GM12878 (cell line): Measurements from ENCODE around the gene NTSR1. TPM values are rescaled to one million over a fixed set of nuclear protein-coding genes. Genes with fewer than 3 reads are reported as not detected.

Experiments
- ATAC-seq: fragments of 200-7000 bp; cut with Tn5 transposase; 3 replicates; pipeline ENCODE4 v1.9.1; 2020; ENCODE audit warnings: mild to moderate bottlenecking, moderate library complexity
- BruUV-seq: library from RNA; stranded (reverse); fragments of 400-500 nt; replicated peaks from 2 replicates; lab custom pipeline; 2021; lab: Mats Ljungman, UMichigan
- CTCF ChIA-PET: fragments of 300-600 bp; sonication (Branson Sonifier 250); formaldehyde crosslinking; extraction: SDS; loops from one replicate; lab custom pipeline; 2021; ENCODE audit warnings: inconsistent platforms; lab: Yijun Ruan, JAX
- POLR2A ChIA-PET: fragments of 350-600 bp; formaldehyde crosslinking; extraction: SDS; loops from one replicate; lab custom pipeline; 2021; ENCODE audit warnings: inconsistent platforms; lab: Charles Lee
- RAD21 ChIA-PET: fragments of 300-600 bp; sonication (Branson Sonifier 250); formaldehyde crosslinking; loops from one replicate; lab custom pipeline; 2023; ENCODE audit warnings: antibody characterized with exemption; ENCODE audit not compliant: unreplicated experiment; lab: Charles Lee
- SMC1A ChIA-PET: fragments of 300-600 bp; sonication (Branson Sonifier 250); formaldehyde crosslinking; loops from one replicate; lab custom pipeline; 2023; ENCODE audit not compliant: unreplicated experiment, uncharacterized antibody; lab: Charles Lee
- DNase-seq: peaks from one replicate; pipeline ENCODE4 v3.0.0-alpha.2; 2011; ENCODE audit warnings: low read depth, low spot score
- FAIRE-seq: peaks from 3 replicates; lab custom pipeline; 2011; peaks lifted over from hg19 to GRCh38; lab: Jason Lieb, UNC
- H2AFZ ChIP-seq: 2 replicates; pipeline ENCODE4 v1.6.0; 2011; ENCODE audit warnings: low read depth, low read length, control low read depth; ENCODE audit not compliant: control insufficient read depth
- H3K27ac ChIP-seq: 2 replicates; pipeline ENCODE4 v1.5.1; 2011; ENCODE audit warnings: control low read depth; ENCODE audit not compliant: control insufficient read depth, insufficient read depth
- H3K27me3 ChIP-seq, 2 experiments: replicated peaks in 1 of 2; 2 replicates each; pipeline versions ENCODE4 v1.6.0 to v1.6.1; 2011; ENCODE audit warnings: low read length in 1 of 2; ENCODE audit not compliant: control insufficient read depth in 2 of 2, insufficient read depth in 2 of 2
- H3K36me3 ChIP-seq, 2 experiments: 2 replicates each; pipeline ENCODE4 v1.5.1; 2011; ENCODE audit warnings: low read length in 1 of 2; ENCODE audit not compliant: control insufficient read depth in 2 of 2, insufficient read depth in 2 of 2
- H3K4me1 ChIP-seq: 2 replicates; pipeline ENCODE4 v1.6.1; 2011; ENCODE audit warnings: mild to moderate bottlenecking, low read length, moderate library complexity, mixed read lengths; ENCODE audit not compliant: control insufficient read depth, insufficient read depth
- H3K4me2 ChIP-seq: 2 replicates; pipeline ENCODE4 v1.6.0; 2011; ENCODE audit warnings: control low read depth; ENCODE audit not compliant: control insufficient read depth, insufficient read depth
- H3K4me3 ChIP-seq: fragments of 200-600 bp; sonication (generic); 2 replicates; pipeline ENCODE4 v1.5.1; 2016
- H3K79me2 ChIP-seq: 2 replicates; pipeline ENCODE4 v1.6.0; 2011; ENCODE audit warnings: low read length; ENCODE audit not compliant: control insufficient read depth, insufficient read depth
- H3K9ac ChIP-seq: 2 replicates; pipeline ENCODE4 v1.8.0; 2011; ENCODE audit warnings: low read length, control low read depth, mixed read lengths; ENCODE audit not compliant: control insufficient read depth, insufficient read depth
- H3K9me3 ChIP-seq: replicated peaks from 3 replicates; pipeline ENCODE4 v1.5.1; 2011; ENCODE audit warnings: mild to moderate bottlenecking, low read length; ENCODE audit not compliant: control insufficient read depth, insufficient read depth
- H4K20me1 ChIP-seq: 2 replicates; pipeline ENCODE4 v1.6.0; 2011; ENCODE audit not compliant: control insufficient read depth, insufficient read depth
- ASH2L ChIP-seq: fragments of 300-600, 200-600 bp; sonication (generic); IDR thresholded peaks from 2 replicates; pipeline ENCODE4 v1.6.1; 2017; ENCODE audit warnings: low read depth, mild to moderate bottlenecking, borderline replicate concordance
- CBFB ChIP-seq: IDR thresholded peaks from 2 replicates; pipeline ENCODE4 v1.6.1; 2016; ENCODE audit warnings: antibody characterized with exemption, low read depth
- SP1 ChIP-seq: IDR thresholded peaks from one replicate; pipeline ENCODE4 v1.6.1; 2011; ENCODE audit warnings: low read depth, low read length
- SPI1 ChIP-seq: IDR thresholded peaks from 2 replicates; pipeline ENCODE4 v1.6.1; 2011; ENCODE audit warnings: low read depth, mild to moderate bottlenecking, low read length, moderate library complexity, borderline replicate concordance; ENCODE audit not compliant: insufficient read depth
- WGBS: methylation state at CpG from one replicate; pipeline ENCODE4 v1.1.6; 2016; ENCODE audit warnings: low lambda C conversion rate; ENCODE audit not compliant: insufficient replicate concordance, insufficient coverage; ENCODE audit errors: missing lambda C conversion rate; 5-methylcytosine and 5-hydroxymethylcytosine counted together
- in situ Hi-C: fragments of 300-500 bp; cut with MboI; formaldehyde crosslinking; loops from 9 replicates; pipeline ENCODE4 v1.14.3; 2018; ENCODE audit warnings: mixed read lengths
- intact Hi-C: fragments of 100-400 bp; cut with micrococcal nuclease; formaldehyde crosslinking; loops from one replicate; pipeline ENCODE4 v1.14.2; 2022; ENCODE audit not compliant: unreplicated experiment
- polyA plus RNA-seq, 11 experiments: library from polyadenylated mRNA; depleted of rRNA in 4 of 11; unstranded in 6 of 11; stranded (reverse) in 5 of 11; fragments of >200 nt; fragmentation: Nextera tagmentation in 4 of 11; fragmentation: Illumina TruSeq in 1 of 11; extraction: Ambion mirVana in 4 of 11; extraction: Trizol in 1 of 11; gene quantifications; 1 replicate in 1 of 11; 2 replicates in 10 of 11; pipeline versions ENCODE4 v1.2.1 to v1.2.3, GENCODE V29; 2011 to 2016; ENCODE audit warnings: inconsistent platforms in 2 of 11, missing spikeins in 2 of 11, low read depth in 1 of 11
- total RNA-seq, 4 experiments: library from RNA; depleted of rRNA in 3 of 4; stranded (reverse); fragments of >200 nt in 3 of 4; fragmentation: Illumina TruSeq in 1 of 4; extraction: Trizol in 1 of 4; gene quantifications; 2 replicates each; pipeline versions ENCODE4 v1.2.1 to v1.2.3, GENCODE V29; 2013 to 2021
- TF ChIP-seq, protein P1 (sequence below), 3 experiments: IDR thresholded peaks in 2 of 3; conservative IDR thresholded peaks in 1 of 3; 2 replicates each; pipeline ENCODE4 v1.5.1; 2011; ENCODE audit warnings: low read depth in 3 of 3, low read length in 3 of 3, mild to moderate bottlenecking in 3 of 3, control low read depth in 2 of 3, moderate library complexity in 2 of 3, inconsistent platforms in 1 of 3, mixed read lengths in 1 of 3; ENCODE audit not compliant: control insufficient read depth in 2 of 3, insufficient read depth in 1 of 3; ENCODE audit errors: extremely low read depth in 1 of 3

Gene NTSR1
- total and polyA plus RNA-seq, 10 of the 15 experiments (the other 5 are each of a cell fraction or from before 2014, with no cell fraction given), result not detected

DNA sequence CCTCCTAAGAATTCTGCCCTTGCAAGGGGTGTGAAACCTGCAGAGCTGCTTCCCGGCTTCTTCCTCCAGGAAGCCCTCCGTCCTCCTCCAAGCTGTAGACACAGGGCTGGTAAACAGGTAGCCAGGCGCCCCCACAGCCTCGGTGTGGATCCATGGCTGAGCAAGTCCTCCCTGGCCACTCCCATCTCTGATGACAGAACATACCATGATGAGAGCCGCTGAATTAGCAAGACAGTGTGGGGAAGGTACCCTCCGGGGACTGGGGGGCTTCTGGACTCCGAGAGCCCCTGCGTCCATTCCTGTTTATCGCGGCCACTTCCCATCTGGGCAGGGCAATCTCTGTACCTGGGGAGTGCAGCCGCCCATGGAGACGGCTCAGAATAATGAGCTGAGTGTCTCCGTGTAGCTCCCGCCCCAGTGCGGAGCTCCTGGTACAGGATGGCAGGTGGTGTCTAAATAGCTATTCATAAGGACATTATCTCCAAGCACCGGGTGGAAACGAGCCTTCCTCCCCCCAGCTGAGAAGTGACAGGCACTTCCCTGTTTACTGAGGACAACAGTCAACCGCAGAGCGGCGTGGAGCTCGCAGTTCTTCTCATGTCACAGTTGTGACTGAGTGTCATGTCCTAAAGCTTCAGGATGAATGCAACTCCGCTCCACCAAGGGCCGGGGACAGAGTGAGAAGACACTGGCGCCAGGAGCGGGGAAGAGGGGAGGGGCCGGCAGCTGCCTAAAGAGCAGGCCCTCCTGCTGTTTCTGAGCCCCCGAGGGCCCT is 22.7 kb upstream of the NTSR1 start:
- CTCF ChIA-PET, result no interaction called here
- POLR2A ChIA-PET, result interaction anchor here (0.6 kb wide), 1 partner anchor 514 kb away, joined by 4 read pairs; no protein-coding TSS in a partner anchor
- in situ Hi-C loops (no loop called here), intact Hi-C loops (no loop called here)
- no peak overlapping the region for H2AFZ ChIP-seq
- H3K4me1 ChIP-seq, result no peaks in the 10 kb centered on the region
- RAD21 ChIA-PET, result no interaction called here
- no peak overlapping the region for H3K27ac ChIP-seq
- ATAC-seq (no peak), FAIRE-seq (no peak), DNase-seq (no peak)
- no peaks in the 10 kb centered on the region for H3K9me3 ChIP-seq
- TF ChIP-seq ASH2L (no peak), SPI1 (0 out of 2 replicates have a peak, but pooled peaks have one; percentile 4), SP1 (no peak), CBFB (no peak)
- TF ChIP-seq, protein P1, sequence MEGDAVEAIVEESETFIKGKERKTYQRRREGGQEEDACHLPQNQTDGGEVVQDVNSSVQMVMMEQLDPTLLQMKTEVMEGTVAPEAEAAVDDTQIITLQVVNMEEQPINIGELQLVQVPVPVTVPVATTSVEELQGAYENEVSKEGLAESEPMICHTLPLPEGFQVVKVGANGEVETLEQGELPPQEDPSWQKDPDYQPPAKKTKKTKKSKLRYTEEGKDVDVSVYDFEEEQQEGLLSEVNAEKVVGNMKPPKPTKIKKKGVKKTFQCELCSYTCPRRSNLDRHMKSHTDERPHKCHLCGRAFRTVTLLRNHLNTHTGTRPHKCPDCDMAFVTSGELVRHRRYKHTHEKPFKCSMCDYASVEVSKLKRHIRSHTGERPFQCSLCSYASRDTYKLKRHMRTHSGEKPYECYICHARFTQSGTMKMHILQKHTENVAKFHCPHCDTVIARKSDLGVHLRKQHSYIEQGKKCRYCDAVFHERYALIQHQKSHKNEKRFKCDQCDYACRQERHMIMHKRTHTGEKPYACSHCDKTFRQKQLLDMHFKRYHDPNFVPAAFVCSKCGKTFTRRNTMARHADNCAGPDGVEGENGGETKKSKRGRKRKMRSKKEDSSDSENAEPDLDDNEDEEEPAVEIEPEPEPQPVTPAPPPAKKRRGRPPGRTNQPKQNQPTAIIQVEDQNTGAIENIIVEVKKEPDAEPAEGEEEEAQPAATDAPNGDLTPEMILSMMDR (IDR thresholded peaks at IDR 0.05 in 2 of 3, conservative IDR thresholded peaks at IDR 0.05 in 1 of 3; ENCODE audit: control insufficient read depth in 2 of 3, extremely low read depth in 1 of 3, insufficient read depth in 1 of 3, low read depth in 3 of 3, low read length in 3 of 3), result no peak
- SMC1A ChIA-PET, result interaction anchor here (1.1 kb wide), 1 partner anchor 49 kb away, joined by 5 read pairs; no protein-coding TSS in a partner anchor
- H3K79me2 ChIP-seq, result no peaks in the 10 kb centered on the region
- H3K36me3 ChIP-seq, result no peaks in the 10 kb centered on the region
- H4K20me1 ChIP-seq, result no peaks in the 10 kb centered on the region
- no peak overlapping the region for H3K9ac ChIP-seq
- WGBS, result 15% methylated on average over 27 of the region's 27 CpGs
- H3K4me3 ChIP-seq, result no peak overlapping the region
- BruUV-seq, result no TSS peak
- H3K4me2 ChIP-seq, result no peak overlapping the region
- H3K27me3 ChIP-seq, result no peaks in the 10 kb centered on the region; a peak in 2 of 4 replicates
